Hematopoietic multipotent progenitor cell treated with erythropoietin and hydrocortisone succinate and interleukin-3 and kit ligand, for 4 days (in vitro differentiated cells): ENCODE results near the gene PHLDB3.
A peak's percentile ranks its signal among the peaks of the same experiment; 100 is the strongest.
"Not testable (repeated sequence)": the region's sequence is repeated elsewhere in the genome, so short reads cannot be mapped to it uniquely, and the experiment has no call there.

Experiments
- DNase-seq: peaks from one replicate; pipeline ENCODE4 v3.0.0-alpha.2; 2015

The PHLDB3 gene

GRCh38 chr19:43526884-43527859, 22.6 kb upstream of the PHLDB3 start, which contains the start of gene ETHE1:
Gene ETHE1, minus strand, starts transcription at chr19:43527201. Its CDS starts 24 bp downstream, at chr19:43527177.
- peak; percentile 91 for DNase-seq

- peak; percentile 54 for DNase-seq
These were observed 21.6 kb upstream of the PHLDB3 start for GRCh38 chr19:43525836-43526771.

- DNase-seq, result peak; percentile 85
These were observed 20.6 kb upstream of the PHLDB3 start for GRCh38 chr19:43524922-43525835.

- not testable (repeated sequence) for DNase-seq
These were observed 19.1 kb upstream of the PHLDB3 start for GRCh38 chr19:43523696-43524095.

GRCh38 chr19:43522929-43523328, 18.4 kb upstream of the PHLDB3 start:
- no peak for DNase-seq

- peak; percentile 91 for DNase-seq
These were observed 15.0 kb upstream of the PHLDB3 start for GRCh38 chr19:43519436-43520088.

GRCh38 chr19:43518051-43518450, 13.5 kb upstream of the PHLDB3 start:
- DNase-seq, result no peak

- not testable (repeated sequence) for DNase-seq
These were observed 7.9 kb upstream of the PHLDB3 start for GRCh38 chr19:43512399-43512798.

- no peak for DNase-seq
These were observed 6.8 kb upstream of the PHLDB3 start for GRCh38 chr19:43511324-43511723.

- no peak for DNase-seq
These were observed 6.2 kb upstream of the PHLDB3 start for GRCh38 chr19:43510713-43511112.

- DNase-seq, result no peak
These were observed 3.3 kb upstream of the PHLDB3 start for GRCh38 chr19:43507880-43508279.

GRCh38 chr19:43506629-43507028, 2.1 kb upstream of the PHLDB3 start:
- DNase-seq, result no peak

GRCh38 chr19:43505941-43506340, 1.4 kb upstream of the PHLDB3 start:
- DNase-seq, result peak; percentile 78

GRCh38 chr19:43505186-43505456, 575 bp upstream of the PHLDB3 start:
- no peak for DNase-seq

GRCh38 chr19:43503501-43504425, 783 bp downstream of the PHLDB3 start:
- DNase-seq, result peak; percentile 98

- DNase-seq, result no peak
These were observed 2.0 kb downstream of the PHLDB3 start for GRCh38 chr19:43502419-43502976.

GRCh38 chr19:43501661-43502418, 2.7 kb downstream of the PHLDB3 start:
- DNase-seq, result no peak

- DNase-seq, result no peak
These were observed 5.5 kb downstream of the PHLDB3 start for GRCh38 chr19:43499042-43499441.

GRCh38 chr19:43498233-43498842, 6.2 kb downstream of the PHLDB3 start:
- DNase-seq, result no peak
